ENCODE results near the gene MEIS1. TPM values are rescaled to one million over a fixed set of nuclear protein-coding genes. Genes with fewer than 3 reads are reported as not detected.

Gene MEIS1
- total and polyA plus RNA-seq, 2 of the 8 experiments (the other 6 are each of a cell fraction or from before 2014, with no cell fraction given), result 0.17 to 1.2 TPM

DNA sequence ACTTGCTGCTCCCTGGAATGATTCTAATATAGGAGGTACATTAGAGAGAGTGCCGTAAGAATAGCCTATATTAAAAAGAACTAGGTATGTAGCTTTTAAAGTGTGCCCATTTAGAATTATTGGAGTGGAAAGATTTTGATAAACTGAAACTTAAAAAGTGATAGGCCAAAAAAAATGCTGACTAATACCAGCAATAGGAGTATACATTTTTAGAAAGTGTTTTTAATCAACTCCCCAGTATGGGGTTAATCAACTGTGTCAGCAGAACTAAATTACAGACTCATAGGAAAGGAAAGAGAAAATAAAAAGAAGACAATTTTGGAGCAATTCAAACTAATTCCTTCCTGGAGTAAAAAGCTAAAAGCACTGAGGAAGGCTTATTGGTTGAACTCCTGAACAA, 13.3 kb upstream of the MEIS1 start (continued):
- TF ChIP-seq, protein P1, sequence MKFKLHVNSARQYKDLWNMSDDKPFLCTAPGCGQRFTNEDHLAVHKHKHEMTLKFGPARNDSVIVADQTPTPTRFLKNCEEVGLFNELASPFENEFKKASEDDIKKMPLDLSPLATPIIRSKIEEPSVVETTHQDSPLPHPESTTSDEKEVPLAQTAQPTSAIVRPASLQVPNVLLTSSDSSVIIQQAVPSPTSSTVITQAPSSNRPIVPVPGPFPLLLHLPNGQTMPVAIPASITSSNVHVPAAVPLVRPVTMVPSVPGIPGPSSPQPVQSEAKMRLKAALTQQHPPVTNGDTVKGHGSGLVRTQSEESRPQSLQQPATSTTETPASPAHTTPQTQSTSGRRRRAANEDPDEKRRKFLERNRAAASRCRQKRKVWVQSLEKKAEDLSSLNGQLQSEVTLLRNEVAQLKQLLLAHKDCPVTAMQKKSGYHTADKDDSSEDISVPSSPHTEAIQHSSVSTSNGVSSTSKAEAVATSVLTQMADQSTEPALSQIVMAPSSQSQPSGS (IDR thresholded peaks at IDR 0.05; ENCODE audit: low read length), result no peak
- TF ChIP-seq CHD1 (IDR thresholded peaks at IDR 0.05; ENCODE audit: low read depth, low read length) (no peak), CTBP2 (IDR thresholded peaks at IDR 0.05; ENCODE audit: borderline replicate concordance, insufficient read depth, insufficient read length, low read length) (no peak), EZH2 (IDR thresholded peaks at IDR 0.05; ENCODE audit: low read depth, low read length, severe bottlenecking) (no peak)

All from H1 (cell line).